ENCODE results near the gene FGR.

Gene FGR

GRCh38 chr1:27601321-27601770, 33.6 kb downstream of the FGR start:
- DNase-seq (ENCODE audit: low read depth in 2 of 2), result no peak

GRCh38 chr1:27600498-27601175, 34.3 kb downstream of the FGR start:
- DNase-seq (ENCODE audit: low read depth in 2 of 2), result no peak

GRCh38 chr1:27599605-27600497, 35.1 kb downstream of the FGR start:
- no peak for DNase-seq (ENCODE audit: low read depth in 2 of 2)

DNA sequence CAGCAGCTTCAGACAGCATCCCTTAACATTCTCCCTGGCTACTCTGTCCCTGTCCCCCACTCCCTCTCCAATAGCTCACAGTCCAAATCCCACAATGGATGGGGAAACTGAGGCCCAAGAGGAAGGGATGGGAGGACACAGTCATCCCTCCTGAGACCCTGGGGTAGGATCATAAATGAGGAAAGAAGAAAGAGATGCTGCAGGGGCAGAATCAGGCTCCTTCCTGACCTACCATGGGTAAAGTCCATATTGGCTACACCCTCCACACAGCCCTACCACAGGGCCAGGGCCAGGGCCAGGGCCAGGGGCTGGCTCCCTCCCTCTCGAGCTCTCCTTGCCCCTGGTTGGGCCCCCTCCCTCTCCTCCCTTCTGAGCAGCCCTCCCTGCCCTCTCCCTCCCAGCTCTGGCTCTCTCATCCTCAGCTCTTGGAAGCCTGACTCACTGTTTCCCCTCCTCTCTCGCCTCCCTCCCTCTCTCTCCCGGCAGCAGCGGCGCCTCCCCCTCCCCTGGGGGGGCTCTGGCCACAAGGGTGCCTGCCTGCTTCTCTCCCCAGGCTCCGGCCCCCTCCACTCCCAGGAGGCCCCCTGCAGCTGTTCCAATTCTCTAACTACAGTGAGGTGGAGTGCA, 36.0 kb downstream of the FGR start:
- DNase-seq (ENCODE audit: low read depth in 2 of 2), result no peak

DNA sequence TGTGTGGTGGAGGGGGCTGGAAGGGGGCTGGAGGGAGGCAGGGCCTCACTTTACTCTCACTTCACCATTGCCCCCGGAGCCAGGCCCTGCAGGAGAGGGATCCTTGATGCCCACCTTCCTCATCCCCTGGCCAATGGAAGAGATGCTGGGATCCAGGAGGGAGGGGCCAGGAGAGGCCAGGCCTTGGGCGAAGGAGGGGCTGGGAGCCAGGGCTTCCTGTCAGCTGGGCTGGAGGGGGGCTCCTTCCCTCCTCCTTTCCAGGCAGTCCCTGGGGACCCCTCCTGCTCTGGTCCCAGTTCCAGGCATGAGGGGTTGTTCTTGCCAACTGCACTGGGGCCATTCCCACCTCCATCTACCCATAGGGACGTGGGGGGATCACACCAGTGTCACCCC, 36.7 kb downstream of the FGR start:
- DNase-seq (ENCODE audit: low read depth in 2 of 2), result no peak

- no peak for DNase-seq (ENCODE audit: low read depth in 2 of 2)
Measured at GRCh38 chr1:27597516-27598294, 37.3 kb downstream of the FGR start.

DNA sequence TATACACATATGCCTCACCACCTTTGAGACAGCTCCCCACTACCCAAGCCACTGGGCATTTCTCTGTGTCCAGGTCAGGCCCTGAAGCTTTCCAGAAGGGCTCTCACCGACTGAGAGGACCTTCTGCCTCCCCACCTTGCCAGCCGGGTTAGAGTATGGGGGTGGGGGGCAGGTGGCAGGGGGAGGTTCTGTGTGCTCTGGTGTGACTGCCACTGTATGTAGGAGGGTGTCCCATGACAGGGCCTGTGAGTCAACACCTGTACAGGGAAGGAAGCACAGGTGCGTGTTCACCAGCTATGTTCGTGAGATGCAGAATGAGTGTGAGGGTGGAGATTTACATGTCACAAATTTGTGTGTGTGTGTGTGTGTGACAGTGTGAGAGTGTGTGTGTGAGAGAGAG, 38.0 kb downstream of the FGR start:
- DNase-seq (ENCODE audit: low read depth in 2 of 2), result no peak

DNA sequence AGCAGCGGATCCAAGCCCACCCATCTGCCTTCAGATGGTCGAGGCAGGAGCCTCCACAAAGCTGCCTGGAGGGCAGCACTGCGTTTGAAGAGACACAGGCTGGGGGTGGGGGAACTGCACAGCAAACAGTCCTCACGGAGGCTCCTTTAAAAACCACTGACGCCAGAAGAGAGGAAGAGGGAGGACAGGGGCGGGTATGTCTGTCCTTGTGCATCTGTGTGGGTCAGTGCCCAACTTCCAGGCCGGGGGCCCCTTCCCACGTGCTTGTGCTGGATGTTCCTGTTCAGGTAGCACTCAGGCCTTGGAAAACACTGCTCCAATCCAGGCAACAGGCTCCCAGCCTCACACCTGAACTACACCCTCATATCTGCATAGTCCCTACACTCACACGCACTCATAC, 38.7 kb downstream of the FGR start:
- DNase-seq (ENCODE audit: low read depth in 2 of 2), result no peak

- DNase-seq (ENCODE audit: low read depth in 2 of 2), result no peak
Measured at GRCh38 chr1:27595597-27595996, 39.4 kb downstream of the FGR start.

GRCh38 chr1:27594564-27595510, 40.1 kb downstream of the FGR start:
- DNase-seq (ENCODE audit: low read depth in 2 of 2), result no peak

GRCh38 chr1:27593678-27594563, 41.1 kb downstream of the FGR start:
- no peak for DNase-seq (ENCODE audit: low read depth in 2 of 2)

GRCh38 chr1:27592931-27593677, 41.9 kb downstream of the FGR start:
- no peak for DNase-seq (ENCODE audit: low read depth in 2 of 2)

DNA sequence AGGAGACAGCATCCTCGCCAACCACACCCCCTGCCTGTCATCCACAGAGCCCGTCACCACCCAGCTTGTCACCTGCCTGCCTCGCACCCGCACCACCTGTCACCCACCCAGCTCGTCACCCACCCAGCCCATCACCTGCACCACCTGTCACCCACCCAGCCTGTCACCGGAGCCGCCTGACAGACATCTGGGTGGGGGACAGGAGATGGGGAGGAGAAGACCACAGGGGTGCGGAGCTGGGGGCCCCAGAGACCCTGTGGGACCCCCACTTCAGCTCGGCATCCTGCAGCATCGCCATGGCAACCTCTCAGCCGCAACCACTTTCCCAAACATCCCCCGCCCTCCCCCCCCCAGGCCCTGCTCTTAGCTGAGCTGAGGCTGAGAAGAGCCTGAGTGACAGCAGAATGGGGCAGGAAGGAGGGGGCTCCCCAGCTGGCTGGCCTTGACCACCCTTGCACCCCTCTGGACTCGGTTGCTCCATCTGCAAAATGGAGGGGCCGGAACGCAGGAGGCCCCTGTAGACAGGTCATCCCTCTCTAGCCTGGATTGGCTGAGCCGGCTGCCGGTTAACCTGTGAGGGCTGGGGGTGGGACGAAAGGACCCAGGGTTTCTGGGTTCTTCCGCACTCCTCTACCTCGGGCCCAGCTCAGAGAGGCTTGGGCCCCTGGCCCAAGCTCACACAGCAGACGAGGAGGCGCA, 42.6 kb downstream of the FGR start:
- DNase-seq (ENCODE audit: low read depth in 2 of 2), result no peak

- DNase-seq (ENCODE audit: low read depth in 2 of 2), result no peak
Measured at GRCh38 chr1:27591622-27592021, 43.4 kb downstream of the FGR start.

DNA sequence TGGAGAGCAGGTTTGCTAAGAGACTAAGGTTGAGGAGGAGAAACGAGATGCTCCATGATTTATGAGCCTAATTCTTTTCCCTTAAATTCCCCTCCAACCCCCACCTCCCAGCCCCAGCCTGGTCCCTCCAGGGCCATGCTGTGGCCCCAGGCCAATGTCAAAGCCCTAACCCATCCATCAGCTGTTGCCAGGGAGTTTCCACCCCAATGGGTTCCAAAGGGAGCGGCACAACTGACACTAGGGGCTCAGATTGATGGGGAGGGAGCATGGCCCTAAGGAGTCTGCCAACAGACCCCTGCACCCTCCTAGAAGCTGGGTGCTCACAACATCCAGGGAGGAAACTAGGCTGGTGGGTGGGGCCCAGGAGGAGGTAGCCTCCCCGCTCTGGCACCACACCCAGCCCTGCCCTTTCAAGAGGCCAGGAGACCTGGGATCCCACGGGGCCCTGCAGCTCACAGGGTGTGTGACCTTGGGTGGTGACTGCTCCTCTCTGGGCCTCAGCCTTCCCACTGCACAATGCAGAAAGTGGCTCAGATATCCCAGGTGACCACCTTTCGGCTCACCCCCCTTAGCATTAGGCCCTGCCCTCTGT, 44.0 kb downstream of the FGR start:
- no peak for DNase-seq (ENCODE audit: low read depth in 2 of 2)

DNA sequence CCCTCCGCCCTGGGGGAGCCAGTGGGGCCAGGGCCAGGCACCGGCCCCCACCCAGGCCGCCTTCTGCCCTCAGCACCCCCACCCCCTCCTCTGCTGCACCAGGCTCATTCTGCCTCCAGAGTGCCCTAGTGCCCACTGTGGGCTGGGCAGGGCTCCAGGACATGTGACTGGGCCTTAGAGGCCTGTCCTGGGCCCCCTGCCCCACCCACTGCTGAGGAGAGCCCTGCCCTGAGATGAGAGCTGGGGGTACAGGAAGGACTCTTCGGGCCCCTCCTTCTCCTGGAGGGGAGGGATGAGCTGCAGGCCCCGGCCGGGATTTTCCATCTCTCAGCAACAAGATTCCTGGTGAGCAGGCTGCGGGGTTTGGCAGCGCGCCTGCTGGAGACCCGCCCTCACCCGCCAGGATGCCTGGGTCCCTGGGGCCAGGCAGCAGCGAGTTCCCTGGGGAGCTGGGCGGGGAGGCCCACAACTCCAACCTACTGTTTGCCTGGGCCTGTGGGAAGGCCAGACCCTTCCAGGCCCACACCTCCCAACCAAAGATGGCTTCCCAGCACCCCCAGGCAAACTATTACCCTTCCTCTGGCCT, 45.1 kb downstream of the FGR start:
- no peak for DNase-seq (ENCODE audit: low read depth in 2 of 2)

DNA sequence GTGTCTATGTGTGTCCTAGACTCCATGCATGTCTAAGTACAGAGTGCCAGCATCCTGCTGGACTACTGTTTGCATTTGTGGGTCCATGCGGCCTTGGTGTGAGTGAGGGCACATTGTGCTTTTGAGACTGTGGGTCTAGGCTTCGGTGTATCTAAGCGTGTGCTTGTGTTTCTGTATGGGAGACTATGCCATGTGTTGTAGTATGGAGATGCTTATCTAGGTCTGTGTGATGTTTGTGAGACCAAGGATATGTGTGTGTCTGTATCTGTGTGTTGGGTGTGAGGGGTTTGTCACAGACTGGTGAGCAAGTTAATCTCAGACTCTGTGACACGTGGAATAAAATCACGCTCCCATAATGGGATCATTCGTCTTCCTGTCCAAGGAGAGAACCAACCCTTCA, 45.5 kb downstream of the FGR start:
- no peak for DNase-seq (ENCODE audit: low read depth in 2 of 2)

All from activated CD8-positive, alpha-beta memory T cell treated with anti-CD3 and anti-CD28 coated beads for 4 hours (primary cell).